Activated CD8-positive, alpha-beta T cell treated with anti-CD3 and anti-CD28 coated beads, Interleukin-2, amount 10 ng/mL, durations not matched to agents 7 days and 5 days (primary cell): ENCODE results near the gene FRMD3. TPM values are rescaled to one million over a fixed set of nuclear protein-coding genes. Genes with fewer than 3 reads are reported as not detected.

Experiments used
- ATAC-seq: fragments of 150-1000 bp; cut with Tn5 transposase; one replicate; pipeline ENCODE4 v1.10.0; 2021; ENCODE audit warnings: moderate library complexity
- CTCF ChIA-PET: fragments of 350-600 bp; sonication (Branson Sonifier 250); formaldehyde crosslinking; loops from one replicate; lab custom pipeline; 2021; ENCODE audit warnings: antibody characterized with exemption; lab: Charles Lee
- POLR2A ChIA-PET: fragments of 350-600 bp; sonication (Branson Sonifier 250); formaldehyde crosslinking; loops from one replicate; lab custom pipeline; 2021; ENCODE audit warnings: antibody characterized with exemption; lab: Charles Lee
- DNase-seq: peaks from one replicate; pipeline ENCODE4 v3.0.0-alpha.2; 2020
- H3K27ac Mint-ChIP-seq: one replicate; pipeline ENCODE4 v1.8.0; 2021; ENCODE audit warnings: mild to moderate bottlenecking, mixed read lengths
- H3K27me3 Mint-ChIP-seq: one replicate; pipeline ENCODE4 v1.8.0; 2021; ENCODE audit warnings: low read depth, mixed read lengths
- H3K36me3 Mint-ChIP-seq: one replicate; pipeline ENCODE4 v1.8.0; 2021; ENCODE audit warnings: low read depth, mixed read lengths
- H3K4me1 Mint-ChIP-seq: one replicate; pipeline ENCODE4 v1.8.0; 2021; ENCODE audit warnings: low read depth, mixed read lengths
- H3K4me3 Mint-ChIP-seq: one replicate; pipeline ENCODE4 v1.8.0; 2021; ENCODE audit warnings: mild to moderate bottlenecking, mixed read lengths
- H3K9me3 Mint-ChIP-seq: one replicate; pipeline ENCODE4 v1.8.0; 2022; ENCODE audit warnings: mixed read lengths; ENCODE audit not compliant: insufficient read depth
- total RNA-seq, 2 experiments: library from RNA; stranded (reverse); gene quantifications; one replicate each; pipeline ENCODE4 v1.2.3, GENCODE V29; 2021

Gene FRMD3
- total RNA-seq, 2 experiments from 2014 or later = 0.31 to 0.74 TPM

DNA sequence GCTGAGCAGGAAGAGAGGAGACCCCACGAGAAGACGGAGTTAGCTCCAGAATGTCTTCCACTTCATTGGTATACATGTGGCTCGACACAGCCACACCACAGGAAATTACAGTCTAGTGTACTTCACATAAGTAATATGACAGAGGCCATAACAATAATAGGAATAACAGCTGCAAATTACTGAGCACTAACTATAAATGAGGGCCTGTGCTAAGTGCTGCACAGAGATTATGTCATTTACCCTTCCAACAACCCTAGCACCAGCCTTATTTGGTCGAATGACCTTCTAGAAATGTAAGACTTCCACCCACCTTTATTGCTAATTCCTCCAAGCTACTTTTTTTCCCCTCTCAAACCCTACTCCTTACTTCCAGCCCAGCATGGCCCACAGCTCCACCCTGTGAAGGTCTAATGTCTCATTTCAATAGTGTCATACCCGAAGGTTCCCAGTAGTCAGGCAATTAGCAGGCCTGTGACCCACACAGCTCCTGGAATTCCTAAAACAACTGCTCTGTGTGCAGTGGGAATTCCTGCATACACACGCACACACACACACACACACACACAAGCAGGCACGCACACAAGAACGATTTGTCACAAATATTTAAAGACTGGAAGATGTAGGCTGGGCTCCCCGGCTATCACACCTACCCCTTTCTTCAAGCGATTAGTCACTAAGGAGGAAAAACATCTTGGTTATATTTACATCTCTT is 134.5 kb downstream of the FRMD3 start:
- no peaks in the 10 kb centered on the region for H3K9me3 Mint-ChIP-seq

DNA sequence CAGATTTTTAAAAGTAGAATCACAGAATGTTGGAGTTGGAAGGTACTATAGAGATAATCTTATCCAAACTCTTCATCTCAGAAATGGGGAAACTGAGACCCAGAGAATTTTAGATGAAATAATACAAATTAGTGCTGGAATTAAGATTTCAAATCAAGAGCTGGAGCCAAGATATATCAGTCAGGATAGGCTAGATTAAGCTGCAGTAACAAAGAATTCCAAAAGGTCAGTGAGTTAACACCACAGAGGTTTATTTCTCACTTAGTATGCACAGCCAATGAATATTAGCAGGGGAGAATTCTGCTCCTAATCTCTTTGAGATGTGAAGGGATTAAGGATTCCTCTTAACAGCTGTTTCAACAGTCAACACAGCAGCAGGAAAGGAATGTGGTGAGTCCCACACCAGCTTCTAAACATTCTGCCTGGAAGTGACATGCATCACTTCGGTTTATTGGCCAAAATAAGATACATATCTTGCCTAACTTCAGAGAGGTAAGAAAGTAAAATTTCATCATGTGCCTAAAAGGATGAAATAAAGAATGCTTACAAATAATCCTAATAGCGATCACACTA is 136.8 kb downstream of the FRMD3 start:
- CTCF ChIA-PET = no interaction called here
- Mint-ChIP-seq H3K27me3 (no peaks in the 10 kb centered on the region), H3K9me3 (no peaks in the 10 kb centered on the region), H3K36me3 (no peaks in the 10 kb centered on the region), H3K4me1 (no peaks in the 10 kb centered on the region), H3K4me3 (no peak overlapping the region), H3K27ac (no peak overlapping the region)
- POLR2A ChIA-PET = no interaction called here
- DNase-seq (no peak), ATAC-seq (no peak)

More for the DNA sequence above, 134.5 kb downstream of the FRMD3 start:
- Mint-ChIP-seq H3K4me3 (no peak overlapping the region), H3K27ac (no peak overlapping the region), H3K36me3 (no peaks in the 10 kb centered on the region), H3K4me1 (no peaks in the 10 kb centered on the region), H3K27me3 (no peaks in the 10 kb centered on the region)
- DNase-seq (no peak), ATAC-seq (no peak)
- POLR2A ChIA-PET = no interaction called here
- CTCF ChIA-PET = no interaction called here

DNA sequence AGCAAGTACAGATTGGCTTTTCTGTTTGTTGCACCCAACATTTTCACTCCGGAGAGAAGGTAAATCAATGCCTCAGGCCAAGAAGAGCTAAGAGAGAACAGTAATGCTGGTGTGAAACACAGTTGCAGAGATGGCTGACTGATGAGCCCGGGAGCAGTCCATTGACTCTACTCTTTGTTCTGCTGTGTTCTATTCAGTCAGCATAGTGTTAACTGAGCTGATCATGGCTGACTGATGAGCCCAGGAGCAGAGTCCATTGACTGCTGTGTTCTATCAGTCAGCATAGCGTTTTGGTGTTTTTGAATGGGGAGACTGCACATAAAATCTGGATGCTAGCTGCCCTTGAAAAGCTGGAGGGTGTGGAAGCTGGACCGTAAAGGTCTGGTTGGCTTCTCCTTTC is 141.4 kb downstream of the FRMD3 start:
- no peaks in the 10 kb centered on the region for H3K27me3 Mint-ChIP-seq
- H3K36me3 Mint-ChIP-seq = no peaks in the 10 kb centered on the region
- POLR2A ChIA-PET = no interaction called here
- H3K9me3 Mint-ChIP-seq = no peaks in the 10 kb centered on the region
- H3K27ac Mint-ChIP-seq = no peak overlapping the region
- CTCF ChIA-PET = no interaction called here
- no peak for DNase-seq
- H3K4me3 Mint-ChIP-seq = no peak overlapping the region
- ATAC-seq = no peak
- H3K4me1 Mint-ChIP-seq = no peaks in the 10 kb centered on the region

DNA sequence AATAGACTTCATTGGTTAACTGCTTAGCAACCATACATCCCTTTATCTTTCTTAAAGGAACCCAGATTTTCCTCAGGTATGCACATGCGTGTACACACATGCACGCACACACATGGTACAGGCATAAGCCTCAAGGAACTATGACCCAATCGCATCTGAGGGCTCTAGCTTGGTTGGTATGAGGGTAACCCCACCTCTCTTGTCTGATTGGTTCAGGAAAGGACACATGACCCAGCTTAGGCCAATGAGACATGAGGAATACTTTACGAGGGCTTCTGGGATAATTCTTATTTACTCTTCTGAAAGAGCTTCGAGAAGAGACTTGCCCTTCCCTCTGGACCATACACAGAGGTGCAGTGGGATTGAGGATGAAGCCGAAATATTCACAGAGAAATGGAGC is 141.9 kb downstream of the FRMD3 start:
- Mint-ChIP-seq H3K36me3 (no peaks in the 10 kb centered on the region), H3K27me3 (no peaks in the 10 kb centered on the region), H3K4me3 (no peak overlapping the region), H3K4me1 (no peaks in the 10 kb centered on the region), H3K27ac (no peak overlapping the region), H3K9me3 (no peaks in the 10 kb centered on the region)
- ChIA-PET POLR2A (no interaction called here), CTCF (no interaction called here)
- ATAC-seq = no peak
- no peak for DNase-seq

DNA sequence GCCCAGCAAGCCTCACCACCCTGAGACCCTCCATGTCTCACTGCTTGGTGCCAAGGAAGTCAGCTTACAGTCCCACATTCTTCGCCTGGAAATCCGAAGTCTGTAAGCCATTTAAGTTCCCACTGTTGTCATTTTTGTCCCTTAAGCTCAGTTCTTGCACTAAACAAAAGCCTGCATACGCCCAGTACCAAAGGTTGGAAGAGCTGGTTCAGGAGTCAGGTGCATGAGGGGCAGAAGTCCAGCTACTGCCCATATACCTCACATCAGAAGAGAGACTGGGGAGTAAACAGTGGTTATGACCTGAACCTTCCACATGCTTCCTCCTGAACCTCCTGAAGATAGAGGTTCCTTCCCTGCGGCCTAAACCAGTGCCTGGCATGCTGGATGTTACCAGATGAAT is 146.0 kb downstream of the FRMD3 start:
- no peak overlapping the region for H3K27ac Mint-ChIP-seq
- no peaks in the 10 kb centered on the region for H3K4me1 Mint-ChIP-seq
- ATAC-seq (no peak), DNase-seq (no peak)
- CTCF ChIA-PET = no interaction called here
- H3K36me3 Mint-ChIP-seq = no peaks in the 10 kb centered on the region
- no peaks in the 10 kb centered on the region for H3K27me3 Mint-ChIP-seq
- POLR2A ChIA-PET = no interaction called here
- H3K4me3 Mint-ChIP-seq = no peak overlapping the region
- no peaks in the 10 kb centered on the region for H3K9me3 Mint-ChIP-seq

DNA sequence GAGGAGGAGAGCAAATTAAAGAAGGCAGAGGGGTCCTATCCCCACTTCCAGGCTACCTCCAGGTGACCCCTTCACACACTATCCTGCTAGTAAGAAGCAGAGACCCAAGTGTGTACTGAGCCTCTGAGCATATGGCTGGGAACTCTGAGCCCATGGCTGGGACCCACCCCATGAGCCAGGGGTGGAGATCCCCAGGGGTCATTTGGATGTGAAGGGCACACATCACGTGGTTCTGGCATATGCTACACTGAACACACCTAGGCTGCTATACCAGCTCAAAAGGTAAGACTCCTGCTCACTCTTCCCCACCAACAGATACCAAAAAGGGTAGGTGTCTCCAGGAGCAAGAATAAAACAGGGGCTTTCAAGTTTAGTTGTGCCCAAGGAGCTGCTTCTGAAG is 149.9 kb downstream of the FRMD3 start:
- Mint-ChIP-seq H3K4me3 (no peak overlapping the region), H3K9me3 (no peaks in the 10 kb centered on the region), H3K27ac (no peak overlapping the region), H3K27me3 (no peaks in the 10 kb centered on the region), H3K36me3 (no peaks in the 10 kb centered on the region), H3K4me1 (no peaks in the 10 kb centered on the region)
- no peak for DNase-seq
- ATAC-seq = no peak
- CTCF ChIA-PET = no interaction called here
- POLR2A ChIA-PET = no interaction called here

DNA sequence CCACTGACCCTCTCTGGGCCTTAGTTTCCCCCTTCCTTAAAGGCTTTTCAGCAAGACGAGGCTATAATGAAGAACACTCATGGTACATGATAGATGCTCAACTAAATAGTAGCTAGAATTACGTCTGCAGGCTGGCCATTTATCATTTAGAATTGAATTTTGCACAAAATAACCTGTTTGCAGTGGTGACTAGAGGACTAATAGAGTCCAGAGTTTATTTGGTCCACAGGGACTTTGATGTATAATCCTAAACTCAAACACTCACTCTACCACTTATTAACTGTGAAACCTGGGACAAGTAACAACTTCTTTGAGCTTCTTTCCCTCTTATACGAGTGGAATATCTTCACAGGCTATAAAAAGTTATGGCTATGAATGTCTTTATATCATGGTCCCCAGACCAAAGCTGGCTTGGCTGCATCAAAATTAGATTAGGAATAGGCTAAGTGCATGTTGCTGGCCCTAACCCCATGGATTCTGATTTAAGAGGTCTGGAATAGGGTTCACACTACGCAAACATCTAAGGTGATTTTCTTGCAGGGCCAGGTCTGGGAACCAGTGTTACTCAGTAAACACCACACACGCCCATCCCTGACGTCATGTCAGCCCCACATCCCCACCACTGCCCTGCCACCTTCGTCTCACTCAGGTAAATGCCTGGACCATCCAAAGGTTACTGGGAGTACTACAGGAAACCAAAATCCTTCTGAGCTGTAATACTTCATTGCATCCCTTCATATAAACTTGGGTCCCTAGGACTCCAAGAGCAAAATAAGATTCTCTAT is 150.6 kb downstream of the FRMD3 start:
- no peaks in the 10 kb centered on the region for H3K27me3 Mint-ChIP-seq
- ChIA-PET CTCF (no interaction called here), POLR2A (no interaction called here)
- ATAC-seq (no peak), DNase-seq (no peak)
- H3K4me3 Mint-ChIP-seq = no peak overlapping the region
- no peaks in the 10 kb centered on the region for H3K9me3 Mint-ChIP-seq
- no peaks in the 10 kb centered on the region for H3K36me3 Mint-ChIP-seq
- H3K4me1 Mint-ChIP-seq = no peaks in the 10 kb centered on the region
- no peak overlapping the region for H3K27ac Mint-ChIP-seq

DNA sequence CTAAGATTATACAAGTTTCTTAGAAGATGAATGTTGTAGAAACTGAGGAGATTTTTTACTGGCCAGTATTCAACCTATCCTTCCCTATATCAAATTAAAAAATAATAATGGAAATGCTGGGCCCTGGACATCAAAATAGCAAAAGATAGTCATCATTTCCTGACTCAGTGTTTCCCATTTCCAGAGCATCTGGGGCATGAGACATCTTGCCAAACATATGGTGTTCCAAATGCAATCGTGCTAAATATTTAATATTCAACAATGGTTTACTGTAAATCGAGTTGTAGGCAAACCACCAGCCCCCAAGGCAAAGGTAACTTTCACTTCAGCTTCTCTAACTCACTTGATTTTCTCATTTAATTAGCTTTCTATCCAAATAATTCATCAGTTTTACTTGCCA is 152.9 kb downstream of the FRMD3 start:
- Mint-ChIP-seq H3K9me3 (no peaks in the 10 kb centered on the region), H3K4me1 (no peaks in the 10 kb centered on the region), H3K4me3 (no peak overlapping the region), H3K36me3 (no peaks in the 10 kb centered on the region), H3K27ac (no peak overlapping the region), H3K27me3 (no peaks in the 10 kb centered on the region)
- CTCF ChIA-PET = no interaction called here
- no peak for ATAC-seq
- DNase-seq = no peak
- POLR2A ChIA-PET = no interaction called here

DNA sequence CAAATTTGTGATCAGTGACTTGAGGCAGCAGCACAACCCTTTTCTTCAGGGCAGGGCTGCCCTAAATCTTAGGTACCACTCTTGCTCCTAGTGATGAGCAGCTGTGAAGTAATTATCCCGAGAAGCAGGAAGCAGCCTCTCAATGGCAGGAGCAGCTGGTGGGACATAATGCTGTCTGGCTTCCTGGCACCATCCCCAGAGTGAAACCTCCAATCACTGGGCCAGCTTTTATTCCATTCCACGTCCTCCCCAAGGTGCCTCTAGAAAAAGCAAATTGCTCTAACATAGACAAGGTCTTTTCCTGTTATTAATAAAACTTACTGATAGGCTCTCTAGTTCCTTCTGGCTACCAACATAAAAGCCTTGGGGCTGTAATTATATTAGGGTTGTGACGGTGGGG is 154.0 kb downstream of the FRMD3 start:
- Mint-ChIP-seq H3K9me3 (no peaks in the 10 kb centered on the region), H3K4me1 (no peaks in the 10 kb centered on the region), H3K36me3 (no peaks in the 10 kb centered on the region), H3K4me3 (no peak overlapping the region), H3K27me3 (no peaks in the 10 kb centered on the region), H3K27ac (no peak overlapping the region)
- no peak for DNase-seq
- ChIA-PET CTCF (no interaction called here), POLR2A (no interaction called here)
- ATAC-seq = no peak

DNA sequence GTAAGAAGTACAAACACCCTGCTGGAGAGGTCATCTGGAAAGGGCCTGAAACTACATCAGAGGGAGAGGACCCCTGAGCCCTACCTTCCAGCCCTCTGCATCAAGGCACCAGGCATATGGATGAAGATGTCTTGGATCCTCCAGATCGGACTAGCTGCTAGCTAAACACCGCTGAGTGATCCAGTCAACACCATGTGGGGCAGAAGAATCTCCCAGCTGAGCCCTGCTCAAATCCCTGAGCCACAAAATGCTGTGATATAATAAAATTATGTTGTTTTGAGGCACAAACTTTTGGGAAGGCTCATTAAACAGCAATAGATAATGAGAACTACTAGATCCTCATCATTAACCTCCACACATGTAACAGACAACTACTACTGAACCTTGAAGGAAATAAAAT is 155.2 kb downstream of the FRMD3 start:
- POLR2A ChIA-PET = no interaction called here
- DNase-seq = no peak
- no peaks in the 10 kb centered on the region for H3K36me3 Mint-ChIP-seq
- no peak overlapping the region for H3K27ac Mint-ChIP-seq
- H3K4me3 Mint-ChIP-seq = no peak overlapping the region
- CTCF ChIA-PET = no interaction called here
- H3K9me3 Mint-ChIP-seq = no peaks in the 10 kb centered on the region
- no peaks in the 10 kb centered on the region for H3K27me3 Mint-ChIP-seq
- ATAC-seq = no peak
- H3K4me1 Mint-ChIP-seq = no peaks in the 10 kb centered on the region

DNA sequence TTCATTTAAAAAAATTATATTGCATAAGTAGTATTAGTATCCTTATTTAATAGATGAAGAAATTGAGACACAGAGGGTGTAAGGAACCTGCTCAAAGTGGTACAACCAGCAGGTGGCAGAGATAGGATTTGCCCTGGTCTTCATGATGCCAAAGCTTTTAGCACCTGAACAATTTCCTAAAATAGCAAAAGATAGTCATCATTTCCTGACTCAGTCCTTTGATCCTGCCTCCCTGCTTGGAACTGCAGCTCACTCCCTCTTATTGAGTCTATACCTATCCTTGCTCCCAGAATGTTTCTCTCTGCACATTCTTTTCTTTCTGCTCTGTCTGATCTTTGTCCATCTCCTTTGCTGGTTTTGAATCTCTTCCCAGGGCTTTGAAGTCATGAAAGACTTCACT is 155.8 kb downstream of the FRMD3 start:
- no peak for ATAC-seq
- DNase-seq = no peak
- ChIA-PET POLR2A (no interaction called here), CTCF (interaction anchor here (1.3 kb wide), 1 partner anchor 48 kb away, joined by 3 read pairs; no protein-coding TSS in a partner anchor)
- no peaks in the 10 kb centered on the region for H3K36me3 Mint-ChIP-seq
- H3K4me3 Mint-ChIP-seq = no peak overlapping the region
- no peaks in the 10 kb centered on the region for H3K27me3 Mint-ChIP-seq
- H3K9me3 Mint-ChIP-seq = no peaks in the 10 kb centered on the region
- H3K27ac Mint-ChIP-seq = no peak overlapping the region
- no peaks in the 10 kb centered on the region for H3K4me1 Mint-ChIP-seq

DNA sequence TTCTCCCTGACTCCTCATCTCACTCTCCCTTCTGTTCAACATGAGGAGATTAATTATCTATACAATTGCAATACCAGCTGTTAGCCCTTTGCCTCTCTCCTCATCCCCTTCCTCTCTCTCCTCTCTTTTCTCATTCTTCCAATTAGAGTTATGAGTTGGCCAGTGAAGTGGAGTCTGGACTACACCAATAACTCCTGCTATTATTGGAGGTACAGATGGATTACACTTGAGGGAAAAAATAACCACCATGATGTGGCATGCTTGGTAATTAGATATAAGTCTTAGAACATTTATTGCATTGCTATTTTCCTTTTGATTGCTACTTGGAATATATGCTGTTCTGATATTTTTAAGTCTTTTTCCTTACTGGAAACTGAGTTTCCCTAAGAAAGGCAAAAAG is 159.2 kb downstream of the FRMD3 start:
- Mint-ChIP-seq H3K9me3 (no peaks in the 10 kb centered on the region), H3K4me1 (no peaks in the 10 kb centered on the region), H3K27me3 (no peaks in the 10 kb centered on the region), H3K27ac (no peak overlapping the region), H3K4me3 (no peak overlapping the region), H3K36me3 (no peaks in the 10 kb centered on the region)
- DNase-seq (no peak), ATAC-seq (no peak)
- POLR2A ChIA-PET = no interaction called here
- CTCF ChIA-PET = interaction anchor here (0.8 to 1.0 kb wide), 2 partner anchors 161 to 165 kb away, joined by 3 read pairs; no protein-coding TSS in a partner anchor
